CD14-positive monocyte (primary cell): ENCODE measurements around the gene GRIN3B. TPM values are rescaled to one million over a fixed set of nuclear protein-coding genes. Genes with fewer than 3 reads are reported as not detected.

Source experiments
- DNase-seq, 3 donors: peaks; one replicate each; pipeline ENCODE4 v3.0.0-alpha.2; 2011 to 2022
- H2AFZ ChIP-seq: 2 replicates; pipeline ENCODE4 v1.6.0; 2012; ENCODE audit warnings: mild to moderate bottlenecking, low read depth, low read length, inconsistent platforms; ENCODE audit not compliant: insufficient read depth, poor library complexity, severe bottlenecking
- H3K27ac ChIP-seq, 2 donors: 1 replicate in 1 of 2; 2 replicates in 1 of 2; pipeline ENCODE4 v1.5.1; 2012 to 2013; ENCODE audit warnings: low read length in 2 of 2, control low read depth in 1 of 2, inconsistent platforms in 1 of 2, low read depth in 1 of 2, mild to moderate bottlenecking in 1 of 2
- H3K27me3 ChIP-seq, 2 donors: one replicate each; pipeline versions ENCODE4 v1.6.0 to v1.6.1; 2011 to 2013; ENCODE audit warnings: low read length in 2 of 2; ENCODE audit not compliant: control insufficient read depth in 2 of 2, insufficient read depth in 2 of 2
- H3K36me3 ChIP-seq, 2 donors: replicated peaks in 1 of 2; 1 replicate in 1 of 2; 2 replicates in 1 of 2; pipeline versions ENCODE4 v1.5.1 to v1.6.1; 2012 to 2013; ENCODE audit warnings: low read length in 2 of 2, control low read depth in 1 of 2, inconsistent platforms in 1 of 2, mild to moderate bottlenecking in 1 of 2; ENCODE audit not compliant: insufficient read depth in 2 of 2, control insufficient read depth in 1 of 2
- H3K4me1 ChIP-seq, 2 donors: 1 replicate in 1 of 2; 2 replicates in 1 of 2; pipeline versions ENCODE4 v1.5.1 to v1.6.1; 2012 to 2013; ENCODE audit warnings: low read length in 2 of 2, control low read depth in 1 of 2, inconsistent platforms in 1 of 2, mild to moderate bottlenecking in 1 of 2, moderate library complexity in 1 of 2; ENCODE audit not compliant: insufficient read depth in 2 of 2, control insufficient read depth in 1 of 2
- H3K4me2 ChIP-seq: replicated peaks from 2 replicates; pipeline ENCODE3; 2012; ENCODE audit warnings: low read length, moderate library complexity, mild to moderate bottlenecking; ENCODE audit not compliant: poor library complexity, severe bottlenecking; ENCODE audit errors: extremely low read depth
- H3K4me3 ChIP-seq, 3 experiments: fragments of 200-600 bp in 1 of 3; sonication (generic) in 1 of 3; replicated peaks in 1 of 3; 1 replicate in 2 of 3; 2 replicates in 1 of 3; pipeline ENCODE4 v1.5.1; 2011 to 2013; ENCODE audit warnings: low read length in 3 of 3, mild to moderate bottlenecking in 3 of 3, control low read depth in 2 of 3, low read depth in 2 of 3, inconsistent platforms in 1 of 3, moderate library complexity in 1 of 3
- H3K79me2 ChIP-seq: 2 replicates; pipeline ENCODE4 v1.6.0; 2012; ENCODE audit warnings: mild to moderate bottlenecking, control low read depth, inconsistent platforms, low read length, moderate library complexity; ENCODE audit not compliant: insufficient read depth
- H3K9ac ChIP-seq: 2 replicates; pipeline ENCODE4 v1.6.0; 2017; ENCODE audit warnings: low read length, mild to moderate bottlenecking; ENCODE audit not compliant: insufficient read depth, poor library complexity, severe bottlenecking
- H3K9me3 ChIP-seq, 2 donors: replicated peaks in 1 of 2; 1 replicate in 1 of 2; 2 replicates in 1 of 2; pipeline versions ENCODE4 v1.5.1 to v1.6.1; 2012 to 2013; ENCODE audit warnings: low read length in 2 of 2, control low read depth in 1 of 2; ENCODE audit not compliant: control insufficient read depth in 1 of 2, insufficient read depth in 1 of 2
- H4K20me1 ChIP-seq: 2 replicates; pipeline ENCODE4 v1.6.0; 2012; ENCODE audit warnings: mild to moderate bottlenecking, low read length, control low read depth, moderate library complexity; ENCODE audit not compliant: insufficient read depth
- H3K27ac Mint-ChIP-seq, 7 donors: one replicate each; pipeline ENCODE4 v1.8.0; 2020; ENCODE audit warnings: mild to moderate bottlenecking in 7 of 7, mixed read lengths in 7 of 7, moderate library complexity in 6 of 7, inconsistent platforms in 2 of 7
- H3K27me3 Mint-ChIP-seq, 3 donors: one replicate each; pipeline ENCODE4 v1.8.0; 2021 to 2022; ENCODE audit warnings: low read depth in 3 of 3, mild to moderate bottlenecking in 3 of 3, mixed read lengths in 3 of 3, moderate library complexity in 3 of 3, inconsistent platforms in 1 of 3
- H3K36me3 Mint-ChIP-seq, 2 donors: one replicate each; pipeline ENCODE4 v1.8.0; 2020; ENCODE audit warnings: mixed read lengths in 2 of 2, inconsistent platforms in 1 of 2, mild to moderate bottlenecking in 1 of 2
- H3K4me1 Mint-ChIP-seq: one replicate; pipeline ENCODE4 v1.8.0; 2020; ENCODE audit warnings: mild to moderate bottlenecking, mixed read lengths
- H3K4me3 Mint-ChIP-seq, 2 donors: one replicate each; pipeline ENCODE4 v1.8.0; 2020; ENCODE audit warnings: mild to moderate bottlenecking in 2 of 2, mixed read lengths in 2 of 2, moderate library complexity in 1 of 2
- H3K9me3 Mint-ChIP-seq, 7 donors: one replicate each; pipeline ENCODE4 v1.8.0; 2020 to 2022; ENCODE audit warnings: mixed read lengths in 7 of 7, mild to moderate bottlenecking in 6 of 7, moderate library complexity in 6 of 7, inconsistent platforms in 2 of 7
- CTCF ChIP-seq: fragments of 200-600 bp; IDR thresholded peaks from one replicate; pipeline ENCODE4 v1.8.0; 2022; ENCODE audit warnings: antibody characterized with exemption, mild to moderate bottlenecking
- WGBS: methylation state at CpG from one replicate; pipeline ENCODE4 v1.1.5; 2013; ENCODE audit warnings: missing lambda C conversion rate; ENCODE audit not compliant: insufficient coverage; 5-methylcytosine and 5-hydroxymethylcytosine counted together
- intact Hi-C, 2 donors: fragments of 100-400 bp; cut with micrococcal nuclease; formaldehyde crosslinking; loops; one replicate each; pipeline versions ENCODE4 v1.15.0 to v1.15.1; 2023
- polyA plus RNA-seq, 3 donors: library from polyadenylated mRNA; depleted of rRNA in 1 of 3; unstranded in 2 of 3; stranded (reverse) in 1 of 3; fragments of 300-500 nt in 2 of 3; fragments of >200 nt in 1 of 3; fragmentation: Illumina TruSeq in 2 of 3; gene quantifications; 1 replicate in 2 of 3; 2 replicates in 1 of 3; pipeline ENCODE4 v1.2.3, GENCODE V29; 2012 to 2021

GRIN3B gene
- polyA plus RNA-seq, 3 donors: 0.13 to 0.27 TPM; not detected in 1

DNA sequence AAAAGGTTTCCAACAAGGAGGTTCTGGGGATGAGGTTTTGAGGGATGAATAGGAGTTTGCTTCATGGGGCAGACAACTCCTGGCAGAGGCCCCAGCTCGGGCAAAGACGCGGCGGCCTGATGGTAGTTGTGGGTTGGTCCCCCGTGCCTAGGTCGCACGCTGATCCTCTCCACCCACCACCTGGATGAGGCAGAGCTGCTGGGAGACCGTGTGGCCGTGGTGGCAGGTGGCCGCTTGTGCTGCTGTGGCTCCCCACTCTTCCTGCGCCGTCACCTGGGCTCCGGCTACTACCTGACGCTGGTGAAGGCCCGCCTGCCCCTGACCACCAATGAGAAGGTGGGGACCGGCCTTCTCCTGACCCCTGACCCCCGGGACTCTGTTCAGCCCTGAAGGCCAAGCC lies 51.6 kb downstream of the GRIN3B start:
- Histone ChIP-seq H3K27me3 (no peaks in the 10 kb centered on the region), H3K4me3 (no peak overlapping the region), H2AFZ (no peak overlapping the region), H4K20me1 (peaks cover 24% of the 10 kb centered on the region), H3K4me1 (peaks cover 3 to 6% of the 10 kb centered on the region in 2 donors), H3K27ac (no peak overlapping the region), H3K36me3 (peaks cover 39 to 67% of the 10 kb centered on the region in 2 donors), H3K4me2 (no peak overlapping the region), H3K9ac (no peak overlapping the region), H3K79me2 (no peaks in the 10 kb centered on the region), H3K9me3 (peaks cover 6 to 7% of the 10 kb centered on the region in 2 donors)
- H3K4me1 Mint-ChIP-seq: no peaks in the 10 kb centered on the region
- no peak overlapping the region for H3K27ac Mint-ChIP-seq
- TF ChIP-seq CTCF: no peak
- DNase-seq: no peak
- peaks cover 0 to 5% (median 0%) of the 10 kb centered on the region in 3 donors for H3K27me3 Mint-ChIP-seq
- H3K36me3 Mint-ChIP-seq: peaks cover 41 to 46% of the 10 kb centered on the region in 2 donors
- WGBS: 85% methylated on average over 10 of the region's 17 CpGs
- intact Hi-C loops: no loop called here
- H3K9me3 Mint-ChIP-seq: peaks cover 6 to 16% (median 12%) of the 10 kb centered on the region in 7 donors
- no peak overlapping the region for H3K4me3 Mint-ChIP-seq

- intact Hi-C loops: no loop called here
- Histone ChIP-seq H3K9ac (no peak overlapping the region), H3K27me3 (no peaks in the 10 kb centered on the region), H3K36me3 (peaks cover 43 to 67% of the 10 kb centered on the region in 2 donors), H3K27ac (no peak overlapping the region), H3K4me1 (no peaks in the 10 kb centered on the region), H3K9me3 (peaks cover 13% of the 10 kb centered on the region in 2 donors), H3K4me2 (no peak overlapping the region), H4K20me1 (peaks cover 17% of the 10 kb centered on the region), H2AFZ (no peak overlapping the region), H3K79me2 (no peaks in the 10 kb centered on the region), H3K4me3 (no peak overlapping the region)
- TF ChIP-seq CTCF: no peak
- Mint-ChIP-seq H3K9me3 (peaks cover 9 to 23% (median 17%) of the 10 kb centered on the region in 7 donors), H3K4me1 (peaks cover 3% of the 10 kb centered on the region), H3K4me3 (no peak overlapping the region), H3K27me3 (peaks cover 0 to 5% (median 0%) of the 10 kb centered on the region in 3 donors), H3K36me3 (peaks cover 46 to 53% of the 10 kb centered on the region in 2 donors), H3K27ac (peak overlapping the region in 1 of 7 donors; percentile 25)
- no peak for DNase-seq
- 100% methylated on average over 1 of the region's 5 CpGs for WGBS
These were observed 52.2 kb downstream of the GRIN3B start for GRCh38 chr19:1052349-1052975.
